Endodermal cell (in vitro differentiated cells): ENCODE data around the gene CDH4. TPM values are rescaled to one million over a fixed set of nuclear protein-coding genes. Genes with fewer than 3 reads are reported as not detected.

Experiments
- DNase-seq: peaks from one replicate; pipeline ENCODE4 v3.0.0-alpha.2; 2017
- H3K27ac ChIP-seq: 2 replicates; pipeline ENCODE4 v1.5.1; 2013; ENCODE audit warnings: mild to moderate bottlenecking, low read depth, low read length, moderate library complexity
- H3K27me3 ChIP-seq: 2 replicates; pipeline ENCODE4 v1.6.1; 2013; ENCODE audit warnings: mild to moderate bottlenecking, low read length, moderate library complexity; ENCODE audit not compliant: insufficient read depth, control insufficient read depth, poor library complexity, severe bottlenecking
- H3K36me3 ChIP-seq: 2 replicates; pipeline ENCODE4 v1.7.0; 2013; ENCODE audit warnings: mild to moderate bottlenecking, low read length, moderate library complexity; ENCODE audit not compliant: control insufficient read depth, insufficient read depth
- H3K4me1 ChIP-seq: one replicate; pipeline ENCODE4 v1.7.0; 2013; ENCODE audit warnings: low read length; ENCODE audit not compliant: control insufficient read depth, insufficient read depth
- H3K4me3 ChIP-seq: 2 replicates; pipeline ENCODE4 v1.5.1; 2013; ENCODE audit warnings: mild to moderate bottlenecking, low read length, moderate library complexity
- H3K9ac ChIP-seq: 2 replicates; pipeline ENCODE4 v1.6.1; 2013; ENCODE audit warnings: mild to moderate bottlenecking, low read length, moderate library complexity; ENCODE audit not compliant: poor library complexity, severe bottlenecking; ENCODE audit errors: extremely low read depth
- H3K9me3 ChIP-seq: 2 replicates; pipeline ENCODE4 v1.6.1; 2013; ENCODE audit warnings: mild to moderate bottlenecking, low read length, moderate library complexity; ENCODE audit not compliant: control insufficient read depth
- H3K27ac Mint-ChIP-seq: 2 replicates; pipeline ENCODE4 v1.8.0; 2020; ENCODE audit warnings: mixed read lengths
- H3K27me3 Mint-ChIP-seq: 2 replicates; pipeline ENCODE4 v1.8.0; 2021; ENCODE audit warnings: mild to moderate bottlenecking, mixed read lengths; ENCODE audit not compliant: insufficient read depth
- H3K36me3 Mint-ChIP-seq: 2 replicates; pipeline ENCODE4 v1.8.0; 2020; ENCODE audit warnings: low read depth, mixed read lengths
- H3K4me1 Mint-ChIP-seq: 2 replicates; pipeline ENCODE4 v1.8.0; 2020; ENCODE audit warnings: mixed read lengths
- H3K4me3 Mint-ChIP-seq: 2 replicates; pipeline ENCODE4 v1.8.0; 2020; ENCODE audit warnings: mild to moderate bottlenecking, moderate library complexity, mixed read lengths
- H3K9me3 Mint-ChIP-seq: 2 replicates; pipeline ENCODE4 v1.8.0; 2020; ENCODE audit warnings: mild to moderate bottlenecking, mixed read lengths
- CTCF ChIP-seq: fragments of 200-600 bp; sonication (generic); conservative IDR thresholded peaks from 2 replicates; pipeline ENCODE4 v1.5.0; 2021; ENCODE audit warnings: antibody characterized with exemption, mild to moderate bottlenecking
- WGBS, 2 experiments: methylation state at CpG; one replicate each; pipeline versions ENCODE4 v1.1.5 to v1.1.7; 2013; ENCODE audit warnings: missing lambda C conversion rate in 2 of 2, mixed read lengths in 1 of 2; ENCODE audit not compliant: insufficient coverage in 1 of 2, insufficient read length in 1 of 2; 5-methylcytosine and 5-hydroxymethylcytosine counted together
- total RNA-seq, 2 donors: library from RNA; stranded (reverse); fragmentation: NEBNext Ultra II Directional in 1 of 2; extraction: Animal tissue kit (Norgen Biotek cat#: 25700) in 1 of 2; gene quantifications; 2 replicates in 1 of 2; 3 replicates in 1 of 2; pipeline ENCODE4 v1.2.1, GENCODE V29; 2021

Gene CDH4
- total RNA-seq, 2 donors from 2014 or later, result 1.8 to 5.8 TPM

- peak; percentile 44 for DNase-seq
- Histone ChIP-seq H3K27ac (no peak overlapping the region), H3K4me3 (no peak overlapping the region), H3K9me3 (no peaks in the 10 kb centered on the region), H3K27me3 (no peaks in the 10 kb centered on the region), H3K36me3 (no peaks in the 10 kb centered on the region), H3K4me1 (no peaks in the 10 kb centered on the region), H3K9ac (no peak overlapping the region)
- H3K4me3 Mint-ChIP-seq, result no peak overlapping the region
- 83 to 91% methylated on average over 11 to 17 of the region's 17 CpGs for WGBS, 2 experiments
- TF ChIP-seq CTCF, result no peak
- H3K27ac Mint-ChIP-seq, result no peak overlapping the region
- peaks cover 7% of the 10 kb centered on the region for H3K4me1 Mint-ChIP-seq
- H3K27me3 Mint-ChIP-seq, result no peaks in the 10 kb centered on the region
- peaks cover 4% of the 10 kb centered on the region for H3K36me3 Mint-ChIP-seq
- H3K9me3 Mint-ChIP-seq, result peaks cover 5% of the 10 kb centered on the region
Measured at GRCh38 chr20:61933481-61933950, 681.5 kb downstream of the CDH4 start.

GRCh38 chr20:61933951-61934715 is 682.1 kb downstream of the CDH4 start:
- WGBS, 2 experiments, result 80 to 88% methylated on average over 29 to 34 of the region's 36 CpGs
- Histone ChIP-seq H3K27me3 (no peaks in the 10 kb centered on the region), H3K9me3 (no peaks in the 10 kb centered on the region), H3K36me3 (no peaks in the 10 kb centered on the region), H3K9ac (no peak overlapping the region), H3K4me3 (no peak overlapping the region), H3K4me1 (no peaks in the 10 kb centered on the region), H3K27ac (no peak overlapping the region)
- Mint-ChIP-seq H3K27ac (no peak overlapping the region), H3K4me3 (no peak overlapping the region), H3K27me3 (no peaks in the 10 kb centered on the region), H3K36me3 (peaks cover 1% of the 10 kb centered on the region), H3K9me3 (peaks cover 1% of the 10 kb centered on the region), H3K4me1 (peaks cover 7% of the 10 kb centered on the region)
- no peak for TF ChIP-seq CTCF
- peak; percentile 83 for DNase-seq

- no peak for TF ChIP-seq CTCF
- Histone ChIP-seq H3K9me3 (no peaks in the 10 kb centered on the region), H3K4me1 (no peaks in the 10 kb centered on the region), H3K36me3 (no peaks in the 10 kb centered on the region), H3K4me3 (no peak overlapping the region), H3K27me3 (no peaks in the 10 kb centered on the region), H3K27ac (peak overlapping the region; percentile 66), H3K9ac (no peak overlapping the region)
- peak; percentile 68 for DNase-seq
- H3K27me3 Mint-ChIP-seq, result no peaks in the 10 kb centered on the region
- H3K27ac Mint-ChIP-seq, result peak overlapping the region; percentile 21
- H3K36me3 Mint-ChIP-seq, result peaks cover 1% of the 10 kb centered on the region
- H3K4me3 Mint-ChIP-seq, result no peak overlapping the region
- H3K4me1 Mint-ChIP-seq, result peaks cover 7% of the 10 kb centered on the region
- H3K9me3 Mint-ChIP-seq, result no peaks in the 10 kb centered on the region
- 84 to 85% methylated on average over 23 to 24 of the region's 24 CpGs for WGBS, 2 experiments
Measured at GRCh38 chr20:61934716-61935530, 682.9 kb downstream of the CDH4 start.
